HCT116 (cell line): ENCODE data around the gene PXMP2.

Experiments
- CBX3 ChIP-seq: IDR thresholded peaks from 2 replicates; pipeline ENCODE4 v1.6.1; 2012; ENCODE audit warnings: low read depth
- EZH2 ChIP-seq: fragments of 200-600 bp; sonication (generic); IDR thresholded peaks from 2 replicates; pipeline ENCODE4 v1.6.1; 2017; ENCODE audit warnings: antibody characterized with exemption, mixed run types
- POLR2AphosphoS5 ChIP-seq: IDR thresholded peaks from 2 replicates; pipeline ENCODE4 v1.6.1; 2011; ENCODE audit warnings: mild to moderate bottlenecking, low read depth, low read length, moderate library complexity
- ZFX ChIP-seq: fragments of 450-650 bp; IDR thresholded peaks from 2 replicates; pipeline ENCODE4 v1.6.1; 2017

GRCh38 chr12:132687211-132688164, at the start of gene PXMP2, which contains the start of gene POLE:
- TF ChIP-seq POLR2AphosphoS5 (peak; percentile 73), EZH2 (no peak), CBX3 (peak; percentile 52; the same call in 1 of the 2 replicates), ZFX (peak; percentile 40; the same call in 1 of the 2 replicates)
